GM12878 (cell line): Measurements from ENCODE around the gene HK1. TPM values are rescaled to one million over a fixed set of nuclear protein-coding genes. Genes with fewer than 3 reads are reported as not detected.

Experiments
- ATAC-seq: fragments of 200-7000 bp; cut with Tn5 transposase; 3 replicates; pipeline ENCODE4 v1.9.1; 2020; ENCODE audit warnings: mild to moderate bottlenecking, moderate library complexity
- BruUV-seq: library from RNA; stranded (reverse); fragments of 400-500 nt; replicated peaks from 2 replicates; lab custom pipeline; 2021; lab: Mats Ljungman, UMichigan
- CTCF ChIA-PET: fragments of 300-600 bp; sonication (Branson Sonifier 250); formaldehyde crosslinking; extraction: SDS; loops from one replicate; lab custom pipeline; 2021; ENCODE audit warnings: inconsistent platforms; lab: Yijun Ruan, JAX
- POLR2A ChIA-PET: fragments of 350-600 bp; formaldehyde crosslinking; extraction: SDS; loops from one replicate; lab custom pipeline; 2021; ENCODE audit warnings: inconsistent platforms; lab: Charles Lee
- RAD21 ChIA-PET: fragments of 300-600 bp; sonication (Branson Sonifier 250); formaldehyde crosslinking; loops from one replicate; lab custom pipeline; 2023; ENCODE audit warnings: antibody characterized with exemption; ENCODE audit not compliant: unreplicated experiment; lab: Charles Lee
- SMC1A ChIA-PET: fragments of 300-600 bp; sonication (Branson Sonifier 250); formaldehyde crosslinking; loops from one replicate; lab custom pipeline; 2023; ENCODE audit not compliant: unreplicated experiment, uncharacterized antibody; lab: Charles Lee
- DNase-seq: peaks from one replicate; pipeline ENCODE4 v3.0.0-alpha.2; 2011; ENCODE audit warnings: low read depth, low spot score
- FAIRE-seq: peaks from 3 replicates; lab custom pipeline; 2011; peaks lifted over from hg19 to GRCh38; lab: Jason Lieb, UNC
- H2AFZ ChIP-seq: 2 replicates; pipeline ENCODE4 v1.6.0; 2011; ENCODE audit warnings: low read depth, low read length, control low read depth; ENCODE audit not compliant: control insufficient read depth
- H3K27ac ChIP-seq: 2 replicates; pipeline ENCODE4 v1.5.1; 2011; ENCODE audit warnings: control low read depth; ENCODE audit not compliant: control insufficient read depth, insufficient read depth
- H3K27me3 ChIP-seq, 2 experiments: replicated peaks in 1 of 2; 2 replicates each; pipeline versions ENCODE4 v1.6.0 to v1.6.1; 2011; ENCODE audit warnings: low read length in 1 of 2; ENCODE audit not compliant: control insufficient read depth in 2 of 2, insufficient read depth in 2 of 2
- H3K36me3 ChIP-seq, 2 experiments: 2 replicates each; pipeline ENCODE4 v1.5.1; 2011; ENCODE audit warnings: low read length in 1 of 2; ENCODE audit not compliant: control insufficient read depth in 2 of 2, insufficient read depth in 2 of 2
- H3K4me1 ChIP-seq: 2 replicates; pipeline ENCODE4 v1.6.1; 2011; ENCODE audit warnings: mild to moderate bottlenecking, low read length, moderate library complexity, mixed read lengths; ENCODE audit not compliant: control insufficient read depth, insufficient read depth
- H3K4me2 ChIP-seq: 2 replicates; pipeline ENCODE4 v1.6.0; 2011; ENCODE audit warnings: control low read depth; ENCODE audit not compliant: control insufficient read depth, insufficient read depth
- H3K4me3 ChIP-seq: fragments of 200-600 bp; sonication (generic); 2 replicates; pipeline ENCODE4 v1.5.1; 2016
- H3K79me2 ChIP-seq: 2 replicates; pipeline ENCODE4 v1.6.0; 2011; ENCODE audit warnings: low read length; ENCODE audit not compliant: control insufficient read depth, insufficient read depth
- H3K9ac ChIP-seq: 2 replicates; pipeline ENCODE4 v1.8.0; 2011; ENCODE audit warnings: low read length, control low read depth, mixed read lengths; ENCODE audit not compliant: control insufficient read depth, insufficient read depth
- H3K9me3 ChIP-seq: replicated peaks from 3 replicates; pipeline ENCODE4 v1.5.1; 2011; ENCODE audit warnings: mild to moderate bottlenecking, low read length; ENCODE audit not compliant: control insufficient read depth, insufficient read depth
- H4K20me1 ChIP-seq: 2 replicates; pipeline ENCODE4 v1.6.0; 2011; ENCODE audit not compliant: control insufficient read depth, insufficient read depth
- HDGF ChIP-seq: fragments of 450-650 bp; IDR thresholded peaks from 2 replicates; pipeline ENCODE4 v1.6.1; 2016; ENCODE audit warnings: antibody characterized with exemption
- IRF4 ChIP-seq: IDR thresholded peaks from 2 replicates; pipeline ENCODE4 v1.6.1; 2011; ENCODE audit warnings: low read depth, low read length
- KAT2A ChIP-seq: conservative IDR thresholded peaks from 2 replicates; pipeline ENCODE4 v1.6.1; 2011; ENCODE audit warnings: low read depth, low read length; ENCODE audit not compliant: control insufficient read depth
- NRF1 ChIP-seq: conservative IDR thresholded peaks from 2 replicates; pipeline ENCODE4 v1.6.1; 2011; ENCODE audit warnings: mild to moderate bottlenecking, low read depth, low read length, improper control_type of control experiment
- SPI1 ChIP-seq: IDR thresholded peaks from 2 replicates; pipeline ENCODE4 v1.6.1; 2011; ENCODE audit warnings: low read depth, mild to moderate bottlenecking, low read length, moderate library complexity, borderline replicate concordance; ENCODE audit not compliant: insufficient read depth
- TCF7 ChIP-seq: IDR thresholded peaks from 2 replicates; pipeline ENCODE4 v1.6.1; 2014; ENCODE audit warnings: antibody characterized with exemption, borderline replicate concordance
- WGBS: methylation state at CpG from one replicate; pipeline ENCODE4 v1.1.6; 2016; ENCODE audit warnings: low lambda C conversion rate; ENCODE audit not compliant: insufficient replicate concordance, insufficient coverage; ENCODE audit errors: missing lambda C conversion rate; 5-methylcytosine and 5-hydroxymethylcytosine counted together
- in situ Hi-C: fragments of 300-500 bp; cut with MboI; formaldehyde crosslinking; loops from 9 replicates; pipeline ENCODE4 v1.14.3; 2018; ENCODE audit warnings: mixed read lengths
- intact Hi-C: fragments of 100-400 bp; cut with micrococcal nuclease; formaldehyde crosslinking; loops from one replicate; pipeline ENCODE4 v1.14.2; 2022; ENCODE audit not compliant: unreplicated experiment
- polyA plus RNA-seq, 11 experiments: library from polyadenylated mRNA; depleted of rRNA in 4 of 11; unstranded in 6 of 11; stranded (reverse) in 5 of 11; fragments of >200 nt; fragmentation: Nextera tagmentation in 4 of 11; fragmentation: Illumina TruSeq in 1 of 11; extraction: Ambion mirVana in 4 of 11; extraction: Trizol in 1 of 11; gene quantifications; 1 replicate in 1 of 11; 2 replicates in 10 of 11; pipeline versions ENCODE4 v1.2.1 to v1.2.3, GENCODE V29; 2011 to 2016; ENCODE audit warnings: inconsistent platforms in 2 of 11, missing spikeins in 2 of 11, low read depth in 1 of 11
- total RNA-seq, 4 experiments: library from RNA; depleted of rRNA in 3 of 4; stranded (reverse); fragments of >200 nt in 3 of 4; fragmentation: Illumina TruSeq in 1 of 4; extraction: Trizol in 1 of 4; gene quantifications; 2 replicates each; pipeline versions ENCODE4 v1.2.1 to v1.2.3, GENCODE V29; 2013 to 2021
- TF ChIP-seq, protein P1 (sequence below): fragments of 450-650 bp; IDR thresholded peaks from 2 replicates; pipeline ENCODE4 v1.6.1; 2014; ENCODE audit warnings: mild to moderate bottlenecking

The HK1 gene
- total and polyA plus RNA-seq, 10 of the 15 experiments (the other 5 are each of a cell fraction or from before 2014, with no cell fraction given): 3.4 to 77.3 (median 46.6) TPM

DNA sequence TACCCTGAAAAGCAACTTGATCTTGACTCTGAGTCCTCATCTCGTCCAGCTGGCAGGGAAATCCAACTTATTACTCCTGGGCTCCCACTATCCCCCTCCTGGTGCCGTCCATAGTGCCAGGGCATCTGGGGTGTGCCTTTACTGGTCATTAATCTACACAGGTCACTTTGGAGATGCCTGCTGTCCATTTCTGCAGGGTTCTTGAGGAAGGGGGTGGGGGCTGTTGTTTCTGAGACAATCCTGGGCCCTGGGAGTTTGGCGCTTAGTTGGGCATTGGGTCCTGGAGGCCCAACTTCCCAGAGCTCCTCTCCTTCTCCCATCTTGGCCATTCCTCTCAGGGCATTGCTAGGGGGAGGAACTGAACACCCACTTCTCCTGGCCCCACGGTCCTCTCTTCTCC lies 144.4 kb downstream of the HK1 start:
- no TSS peak for BruUV-seq

DNA sequence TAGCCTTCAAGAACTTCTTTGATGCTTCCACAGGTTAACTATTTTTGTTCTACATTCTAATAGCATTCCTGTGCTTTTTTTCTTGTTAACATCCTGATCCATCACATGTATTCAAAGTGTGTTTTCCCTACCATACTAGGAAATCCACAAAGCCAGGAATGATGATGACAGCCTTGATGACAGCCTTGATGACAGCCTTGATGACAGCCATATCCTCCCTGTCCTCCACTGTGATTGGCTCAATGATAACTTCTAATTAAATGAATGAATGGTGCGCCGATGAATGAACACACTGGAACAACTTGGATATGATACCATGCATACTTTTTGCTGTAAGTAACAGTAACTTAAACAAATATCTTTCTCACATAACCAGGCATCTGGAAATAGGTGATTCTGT lies 146.7 kb downstream of the HK1 start:
- no peak overlapping the region for H3K4me3 ChIP-seq
- H3K79me2 ChIP-seq: no peaks in the 10 kb centered on the region
- ChIA-PET SMC1A (interaction anchor here (0.9 to 3.1 kb wide), 4 partner anchors 22 to 84 kb away, joined by 3 to 17 read pairs (median 4); no protein-coding TSS in a partner anchor), RAD21 (interaction anchor here (1.3 to 1.5 kb wide), 2 partner anchors 82 kb away, joined by 4 to 11 read pairs; no protein-coding TSS in a partner anchor), POLR2A (interaction anchor here (0.8 kb wide), 1 partner anchor 25 kb away, joined by 7 read pairs; no protein-coding TSS in a partner anchor)
- ATAC-seq: no peak
- no peak for DNase-seq
- BruUV-seq: no TSS peak
- H2AFZ ChIP-seq: no peak overlapping the region
- H3K9me3 ChIP-seq: no peaks in the 10 kb centered on the region
- no peak overlapping the region for H3K4me2 ChIP-seq
- intact Hi-C loops: loop anchor here (5.0 kb wide), 1 partner anchor 212 kb away; no protein-coding TSS in a partner anchor
- in situ Hi-C loops: no loop called here
- FAIRE-seq: peak; percentile 35
- H4K20me1 ChIP-seq: no peaks in the 10 kb centered on the region
- TF ChIP-seq IRF4: no peak
- no peak for TF ChIP-seq KAT2A
- no peak for TF ChIP-seq TCF7
- no peak for TF ChIP-seq NRF1
- no peak for TF ChIP-seq SPI1
- TF ChIP-seq, protein P1, sequence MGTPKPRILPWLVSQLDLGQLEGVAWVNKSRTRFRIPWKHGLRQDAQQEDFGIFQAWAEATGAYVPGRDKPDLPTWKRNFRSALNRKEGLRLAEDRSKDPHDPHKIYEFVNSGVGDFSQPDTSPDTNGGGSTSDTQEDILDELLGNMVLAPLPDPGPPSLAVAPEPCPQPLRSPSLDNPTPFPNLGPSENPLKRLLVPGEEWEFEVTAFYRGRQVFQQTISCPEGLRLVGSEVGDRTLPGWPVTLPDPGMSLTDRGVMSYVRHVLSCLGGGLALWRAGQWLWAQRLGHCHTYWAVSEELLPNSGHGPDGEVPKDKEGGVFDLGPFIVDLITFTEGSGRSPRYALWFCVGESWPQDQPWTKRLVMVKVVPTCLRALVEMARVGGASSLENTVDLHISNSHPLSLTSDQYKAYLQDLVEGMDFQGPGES: no peak
- TF ChIP-seq, all 136 proteins: peak for 0
- H3K4me1 ChIP-seq: peaks cover 9% of the 10 kb centered on the region; the same call in 1 of the 2 replicates
- CTCF ChIA-PET: interaction anchor here (0.6 to 4.2 kb wide), 6 partner anchors 17 to 147 kb away, joined by 3 to 29 read pairs (median 4); no protein-coding TSS in a partner anchor
- no peak overlapping the region for H3K27ac ChIP-seq
- WGBS: 92% methylated on average over 2 of the region's 2 CpGs
- no peaks in the 10 kb centered on the region for H3K27me3 ChIP-seq
- H3K9ac ChIP-seq: no peak overlapping the region
- no peaks in the 10 kb centered on the region for H3K36me3 ChIP-seq

More for the DNA sequence above, 144.4 kb downstream of the HK1 start:
- H3K4me2 ChIP-seq: no peak overlapping the region
- ChIA-PET CTCF (interaction anchor here (1.8 to 2.8 kb wide), 3 partner anchors 12 to 85 kb away, joined by 7 to 15 read pairs (median 11); no protein-coding TSS in a partner anchor), RAD21 (interaction anchor here (1.2 kb wide), 1 partner anchor 14 kb away, joined by 3 read pairs; no protein-coding TSS in a partner anchor), SMC1A (interaction anchor here (0.5 to 3.1 kb wide), 2 partner anchors 82 to 84 kb away, joined by 4 to 17 read pairs; no protein-coding TSS in a partner anchor), POLR2A (no interaction called here)
- DNase-seq (no peak), ATAC-seq (no peak), FAIRE-seq (no peak)
- intact Hi-C loops (no loop called here), in situ Hi-C loops (no loop called here)
- H3K4me1 ChIP-seq: peaks cover 6% of the 10 kb centered on the region; the same call in 1 of the 2 replicates
- no peaks in the 10 kb centered on the region for H4K20me1 ChIP-seq
- H3K4me3 ChIP-seq: no peak overlapping the region
- H3K79me2 ChIP-seq: no peaks in the 10 kb centered on the region
- no peak for TF ChIP-seq HDGF
- H3K27ac ChIP-seq: no peak overlapping the region
- 22% methylated on average over 4 of the region's 4 CpGs for WGBS
- no peaks in the 10 kb centered on the region for H3K36me3 ChIP-seq
- no peak overlapping the region for H2AFZ ChIP-seq
- H3K27me3 ChIP-seq: no peaks in the 10 kb centered on the region; a peak in 1 of 4 replicates
- H3K9ac ChIP-seq: no peak overlapping the region
- no peaks in the 10 kb centered on the region for H3K9me3 ChIP-seq
